Mucosa of stomach (tissue), 1 donor: ENCODE measurements around the gene DOC2A.

Experiments used
- H3K27me3 ChIP-seq: one replicate; pipeline ENCODE4 v1.7.0; 2013; ENCODE audit warnings: mild to moderate bottlenecking, low read length; ENCODE audit not compliant: control insufficient read depth, insufficient read depth
- H3K36me3 ChIP-seq: one replicate; pipeline ENCODE4 v1.7.0; 2013; ENCODE audit warnings: low read length; ENCODE audit not compliant: control insufficient read depth, insufficient read depth
- H3K4me1 ChIP-seq: one replicate; pipeline ENCODE4 v1.7.0; 2013; ENCODE audit warnings: mild to moderate bottlenecking, low read length; ENCODE audit not compliant: control insufficient read depth, insufficient read depth
- H3K4me3 ChIP-seq: one replicate; pipeline ENCODE4 v1.7.0; 2013; ENCODE audit warnings: low read length
- H3K9ac ChIP-seq: one replicate; pipeline ENCODE4 v1.7.0; 2013; ENCODE audit warnings: mild to moderate bottlenecking, low read length, moderate library complexity
- H3K9me3 ChIP-seq: one replicate; pipeline ENCODE4 v1.7.0; 2013; ENCODE audit warnings: mild to moderate bottlenecking, low read length, moderate library complexity; ENCODE audit not compliant: control insufficient read depth
- donor health status: Pancreatic carcinoma.

Gene DOC2A

GRCh38 chr16:29982560-29983419 is 28.0 kb downstream of the DOC2A start:
- Histone ChIP-seq H3K4me1 (no peaks in the 10 kb centered on the region), H3K9ac (no peak overlapping the region), H3K27me3 (no peaks in the 10 kb centered on the region), H3K9me3 (no peaks in the 10 kb centered on the region), H3K4me3 (no peak overlapping the region), H3K36me3 (peaks cover 38% of the 10 kb centered on the region)

DNA sequence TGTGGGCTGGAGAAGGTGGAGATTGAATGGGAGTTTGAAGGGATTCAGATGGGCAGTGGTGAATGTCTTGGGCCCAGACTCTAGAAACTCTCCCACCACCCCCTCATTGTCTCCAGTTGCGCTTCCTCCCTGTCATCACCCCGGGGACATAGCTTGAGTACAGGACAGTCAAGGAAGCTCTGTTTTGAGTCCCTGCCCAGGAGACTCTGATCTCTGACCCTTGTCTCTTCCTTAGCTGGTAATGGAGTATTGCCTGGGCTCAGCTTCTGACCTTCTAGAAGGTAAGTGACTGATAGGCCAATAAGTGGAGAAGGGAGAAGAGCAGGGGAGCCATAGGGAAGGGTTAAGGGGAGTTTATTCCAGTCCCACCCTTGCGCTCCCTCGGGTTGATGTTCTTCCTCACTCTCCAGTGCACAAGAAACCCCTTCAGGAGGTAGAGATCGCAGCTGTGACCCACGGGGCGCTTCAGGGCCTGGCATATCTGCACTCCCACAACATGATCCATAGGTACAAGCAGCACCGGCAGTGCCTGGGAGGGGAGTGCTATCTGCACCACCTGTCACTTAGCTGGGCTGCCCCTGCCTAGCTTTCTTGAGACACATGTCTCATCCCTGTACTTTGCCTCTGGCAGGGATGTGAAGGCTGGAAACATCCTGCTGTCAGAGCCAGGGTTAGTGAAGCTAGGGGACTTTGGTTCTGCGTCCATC is 32.1 kb downstream of the DOC2A start:
- no peaks in the 10 kb centered on the region for H3K9me3 ChIP-seq
- peaks cover 25% of the 10 kb centered on the region for H3K4me1 ChIP-seq
- H3K4me3 ChIP-seq: no peak overlapping the region
- H3K36me3 ChIP-seq: peaks cover 19% of the 10 kb centered on the region
- no peak overlapping the region for H3K9ac ChIP-seq
- no peaks in the 10 kb centered on the region for H3K27me3 ChIP-seq

DNA sequence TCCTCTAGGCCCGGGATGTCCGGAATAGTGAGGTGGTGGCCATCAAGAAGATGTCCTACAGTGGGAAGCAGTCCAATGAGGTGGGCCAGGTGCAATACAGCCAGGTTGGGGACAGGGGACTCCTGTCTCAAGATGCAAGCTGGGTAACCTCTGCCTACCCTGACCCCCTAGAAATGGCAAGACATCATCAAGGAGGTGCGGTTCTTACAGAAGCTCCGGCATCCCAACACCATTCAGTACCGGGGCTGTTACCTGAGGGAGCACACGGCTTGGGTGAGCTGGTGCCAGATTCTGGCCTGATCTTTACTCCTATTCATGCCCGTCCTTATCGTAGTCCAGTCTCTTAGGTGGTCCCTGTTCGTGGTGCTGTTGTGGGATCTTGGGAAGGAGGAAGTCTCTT is 32.7 kb downstream of the DOC2A start:
- Histone ChIP-seq H3K9ac (no peak overlapping the region), H3K9me3 (no peaks in the 10 kb centered on the region), H3K27me3 (no peaks in the 10 kb centered on the region), H3K4me3 (no peak overlapping the region), H3K36me3 (peaks cover 15% of the 10 kb centered on the region), H3K4me1 (peaks cover 25% of the 10 kb centered on the region)

DNA sequence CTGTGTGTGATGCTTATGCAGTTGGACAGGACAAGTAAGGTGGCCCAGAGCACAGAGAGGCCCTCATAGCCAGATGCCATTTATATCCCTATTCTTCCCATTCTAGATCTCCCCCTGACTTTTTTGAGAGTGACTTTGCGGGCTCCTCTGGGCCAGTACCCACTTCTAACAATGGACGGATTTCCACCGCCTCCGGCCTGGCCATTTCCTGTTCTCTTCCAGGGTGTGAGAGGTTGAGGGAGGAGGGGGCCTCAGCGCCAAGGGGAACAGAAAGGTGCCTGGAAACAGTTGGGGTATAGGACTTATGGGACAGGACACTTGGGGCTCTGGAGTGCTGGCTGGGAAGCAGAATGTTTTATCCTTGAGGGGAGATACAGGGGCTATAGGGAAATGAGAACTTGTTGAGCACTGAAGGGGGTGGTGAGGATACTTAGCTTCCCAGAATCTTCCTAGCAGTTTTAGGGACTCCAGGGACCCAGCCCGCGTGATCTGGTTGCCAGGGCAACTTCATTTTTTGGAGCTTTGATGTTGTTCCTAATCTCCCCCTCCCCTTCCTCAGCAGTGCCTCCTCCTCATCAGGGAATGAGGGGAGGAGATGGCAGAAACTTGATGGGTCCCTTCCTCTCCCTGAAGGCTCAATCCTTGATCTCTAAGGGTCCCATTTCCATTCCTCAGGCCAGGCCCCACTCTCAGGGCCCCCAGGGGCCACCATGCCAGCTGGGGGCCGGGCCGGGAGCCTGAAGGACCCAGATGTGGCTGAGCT is 33.6 kb downstream of the DOC2A start:
- Histone ChIP-seq H3K9me3 (no peaks in the 10 kb centered on the region), H3K4me3 (no peak overlapping the region), H3K36me3 (peaks cover 13% of the 10 kb centered on the region), H3K27me3 (no peaks in the 10 kb centered on the region), H3K9ac (no peak overlapping the region), H3K4me1 (peaks cover 25% of the 10 kb centered on the region)

GRCh38 chr16:29975811-29976511 is 34.9 kb downstream of the DOC2A start:
- Histone ChIP-seq H3K9me3 (no peaks in the 10 kb centered on the region), H3K4me1 (peaks cover 25% of the 10 kb centered on the region), H3K9ac (peak overlapping the region; percentile 15), H3K4me3 (no peak overlapping the region), H3K27me3 (no peaks in the 10 kb centered on the region), H3K36me3 (peaks cover 13% of the 10 kb centered on the region)

DNA sequence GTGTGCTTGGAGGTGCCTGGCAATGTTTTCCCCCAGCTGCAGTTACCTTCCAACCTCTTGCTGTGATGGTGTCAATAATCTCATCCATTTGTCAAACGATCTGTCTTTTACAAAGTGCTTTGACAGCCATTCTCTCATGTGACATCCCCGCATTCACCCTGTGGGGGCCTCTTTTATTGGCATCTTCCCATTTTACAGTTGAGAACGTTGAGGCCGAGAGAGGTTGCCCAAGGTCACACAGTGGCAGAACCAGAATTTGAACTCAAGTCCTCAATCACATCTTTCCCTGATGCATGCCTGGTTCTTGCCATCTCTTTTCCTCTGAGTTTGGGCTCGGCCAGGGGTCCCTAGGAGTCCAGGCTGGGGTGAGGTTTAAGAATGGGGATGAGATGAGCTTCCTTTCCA is 35.7 kb downstream of the DOC2A start:
- peaks cover 11% of the 10 kb centered on the region for H3K36me3 ChIP-seq
- H3K9ac ChIP-seq: peak overlapping the region; percentile 96
- peak overlapping the region; percentile 84 for H3K4me3 ChIP-seq
- no peaks in the 10 kb centered on the region for H3K9me3 ChIP-seq
- peaks cover 25% of the 10 kb centered on the region for H3K4me1 ChIP-seq
- H3K27me3 ChIP-seq: no peaks in the 10 kb centered on the region

- Histone ChIP-seq H3K27me3 (no peaks in the 10 kb centered on the region), H3K9ac (peak overlapping the region; percentile 96), H3K9me3 (no peaks in the 10 kb centered on the region), H3K4me3 (peak overlapping the region; percentile 84), H3K36me3 (peaks cover 4% of the 10 kb centered on the region), H3K4me1 (peaks cover 25% of the 10 kb centered on the region)
These were observed 36.3 kb downstream of the DOC2A start for GRCh38 chr16:29974291-29975133.

GRCh38 chr16:29973384-29974246 is 37.2 kb downstream of the DOC2A start, which contains the start of gene TAOK2:
Gene TAOK2, plus strand, starts transcription at chr16:29973868. Its CDS starts 3,905 bp downstream, at chr16:29977773.
- peaks cover 25% of the 10 kb centered on the region for H3K4me1 ChIP-seq
- H3K9me3 ChIP-seq: no peaks in the 10 kb centered on the region
- no peaks in the 10 kb centered on the region for H3K36me3 ChIP-seq
- H3K9ac ChIP-seq: peak within 1 kb of the TSS; percentile 96
- H3K4me3 ChIP-seq: peak within 1 kb of the TSS; percentile 84
- no peaks in the 10 kb centered on the region for H3K27me3 ChIP-seq

DNA sequence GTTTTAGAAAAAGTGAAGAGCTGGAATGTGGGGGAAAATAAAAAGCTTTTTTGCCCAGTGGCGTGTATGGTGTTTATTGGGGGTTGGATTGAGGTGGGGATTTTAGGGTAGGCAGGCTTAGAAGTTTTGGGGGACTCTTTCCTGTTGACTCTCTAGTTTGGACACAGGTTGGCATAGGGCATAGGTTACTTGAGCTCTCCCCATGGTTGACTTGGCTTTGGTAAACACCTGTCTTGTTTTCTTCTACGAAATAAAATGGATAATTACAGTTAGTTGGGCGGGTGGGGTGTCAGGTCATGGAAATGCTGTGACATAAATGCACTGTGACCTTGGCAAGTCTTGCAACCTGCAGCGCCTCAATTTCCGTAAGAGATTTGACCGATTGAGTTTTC is 37.8 kb downstream of the DOC2A start:
- no peaks in the 10 kb centered on the region for H3K9me3 ChIP-seq
- peaks cover 25% of the 10 kb centered on the region for H3K4me1 ChIP-seq
- H3K27me3 ChIP-seq: no peaks in the 10 kb centered on the region
- H3K4me3 ChIP-seq: peak overlapping the region; percentile 84
- peaks cover 4% of the 10 kb centered on the region for H3K36me3 ChIP-seq
- no peak overlapping the region for H3K9ac ChIP-seq

DNA sequence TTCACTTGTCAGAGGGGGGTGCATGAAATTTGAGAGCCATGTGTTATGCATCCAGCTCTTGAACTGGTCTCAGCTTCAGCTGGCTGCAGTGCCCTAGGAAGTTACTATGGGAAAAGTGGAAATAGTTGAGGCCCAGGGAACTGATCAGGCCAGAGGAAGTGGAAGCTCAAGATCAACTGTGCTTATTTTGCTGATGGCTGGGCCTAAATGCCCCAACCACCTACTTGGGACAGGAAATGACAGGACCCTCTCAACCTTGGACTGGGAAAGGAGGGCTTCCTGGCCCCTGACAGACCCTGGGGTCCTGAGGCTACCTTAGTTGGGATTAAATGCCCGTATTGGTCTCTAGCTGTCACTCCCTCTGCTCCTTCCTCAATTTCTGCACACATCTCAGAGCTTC is 38.3 kb downstream of the DOC2A start:
- H3K4me3 ChIP-seq: no peak overlapping the region
- H3K27me3 ChIP-seq: no peaks in the 10 kb centered on the region
- H3K4me1 ChIP-seq: peaks cover 25% of the 10 kb centered on the region
- H3K36me3 ChIP-seq: peaks cover 6% of the 10 kb centered on the region
- H3K9ac ChIP-seq: no peak overlapping the region
- H3K9me3 ChIP-seq: no peaks in the 10 kb centered on the region
